K562 (cell line): ENCODE results near the gene SPON1. TPM values are rescaled to one million over a fixed set of nuclear protein-coding genes. Genes with fewer than 3 reads are reported as not detected.

Source experiments
- ATAC-seq: fragments of 200-7000 bp; cut with Tn5 transposase; 3 replicates; pipeline ENCODE4 v1.9.1; 2020; ENCODE audit warnings: moderate library complexity
- BruUV-seq: library from RNA; stranded (reverse); fragments of 400-500 nt; replicated peaks from 2 replicates; lab custom pipeline; 2021; lab: Mats Ljungman, UMichigan
- CTCF ChIA-PET: fragments of 300-600 bp; formaldehyde crosslinking; extraction: SDS; loops from one replicate; lab custom pipeline; 2021; ENCODE audit warnings: low intra/inter-chr PET ratio; lab: Yijun Ruan, JAX
- POLR2A ChIA-PET: fragments of 300-600, 350-650 bp; sonication (Branson Sonifier 250); formaldehyde crosslinking; extraction: SDS; loops from one replicate; lab custom pipeline; 2021; ENCODE audit warnings: antibody characterized with exemption, inconsistent platforms; lab: Yijun Ruan, JAX
- DNase-seq, 4 experiments: peaks; one replicate each; pipeline versions ENCODE4 v3.0.0 to v3.0.0-alpha.2; 2011 to 2018; ENCODE audit warnings: low spot score in 3 of 4, mixed read lengths in 3 of 4; ENCODE audit errors: extremely low read depth in 1 of 4
- FAIRE-seq: peaks from 2 replicates; lab custom pipeline; 2011; peaks lifted over from hg19 to GRCh38; lab: Jason Lieb, UNC
- H2AFZ ChIP-seq: 2 replicates; pipeline ENCODE4 v1.6.0; 2011; ENCODE audit warnings: low read depth, low read length, control low read depth, inconsistent platforms
- H3K27ac ChIP-seq: fragments of 200-600 bp; 3 replicates; pipeline ENCODE4 v1.8.0; 2011; ENCODE audit warnings: low read depth, mild to moderate bottlenecking, control low read depth, inconsistent platforms, low read length, moderate library complexity, mixed read lengths; ENCODE audit errors: extremely low read depth
- H3K27me3 ChIP-seq, 2 experiments: fragments of 300-600 bp in 1 of 2; 2 replicates in 1 of 2; 3 replicates in 1 of 2; pipeline versions ENCODE4 v1.6.0 to v1.8.0; 2011; ENCODE audit warnings: inconsistent platforms in 2 of 2, low read length in 2 of 2, mild to moderate bottlenecking in 1 of 2, mixed read lengths in 1 of 2, moderate library complexity in 1 of 2; ENCODE audit not compliant: control insufficient read depth in 2 of 2, insufficient read depth in 2 of 2
- H3K36me3 ChIP-seq: fragments of 300-600 bp; 3 replicates; pipeline ENCODE4 v1.8.0; 2011; ENCODE audit warnings: mild to moderate bottlenecking, low read length, inconsistent platforms; ENCODE audit not compliant: control insufficient read depth, insufficient read depth
- H3K4me1 ChIP-seq, 2 experiments: fragments of 200-600 bp in 1 of 2; replicated peaks in 1 of 2; 2 replicates in 1 of 2; 3 replicates in 1 of 2; pipeline versions ENCODE4 v1.5.1 to v1.8.0; 2011; ENCODE audit warnings: inconsistent platforms in 2 of 2, low read length in 2 of 2, mild to moderate bottlenecking in 1 of 2, mixed read lengths in 1 of 2, moderate library complexity in 1 of 2; ENCODE audit not compliant: control insufficient read depth in 2 of 2, insufficient read depth in 2 of 2
- H3K4me2 ChIP-seq: 2 replicates; pipeline ENCODE4 v1.6.1; 2011; ENCODE audit warnings: low read length, control low read depth, inconsistent platforms, mixed read lengths; ENCODE audit not compliant: insufficient read depth
- H3K4me3 ChIP-seq: fragments of 200-600 bp; sonication (generic), shearing (Covaris generic); 2 replicates; pipeline ENCODE4 v1.5.1; 2016; ENCODE audit warnings: control low read depth, inconsistent platforms
- H3K79me2 ChIP-seq: fragments of 200-600 bp; 3 replicates; pipeline ENCODE4 v1.8.0; 2011; ENCODE audit warnings: low read length, inconsistent platforms; ENCODE audit not compliant: control insufficient read depth, insufficient read depth
- H3K9ac ChIP-seq, 2 experiments: 2 replicates each; pipeline versions ENCODE4 v1.6.0 to v1.6.1; 2011; ENCODE audit warnings: low read depth in 2 of 2, low read length in 2 of 2, control low read depth in 1 of 2, inconsistent platforms in 1 of 2, mild to moderate bottlenecking in 1 of 2, mixed read lengths in 1 of 2; ENCODE audit not compliant: insufficient read depth in 1 of 2
- H3K9me1 ChIP-seq: one replicate; pipeline ENCODE4 v1.6.0; 2011; ENCODE audit warnings: inconsistent platforms, mild to moderate bottlenecking, low read length, moderate library complexity; ENCODE audit not compliant: control insufficient read depth, insufficient read depth
- H3K9me3 ChIP-seq: replicated peaks from 2 replicates; pipeline ENCODE4 v1.5.1; 2011; ENCODE audit warnings: low read depth, low read length, inconsistent platforms; ENCODE audit not compliant: control insufficient read depth, insufficient read depth
- H4K20me1 ChIP-seq: replicated peaks from 2 replicates; pipeline ENCODE4 v1.6.1; 2011; ENCODE audit warnings: low read length, inconsistent platforms, mixed read lengths; ENCODE audit not compliant: control insufficient read depth, insufficient read depth
- ELF1 ChIP-seq: fragments of 200-800 bp; sonication (Bioruptor generic); IDR thresholded peaks from 2 replicates; pipeline ENCODE4 v1.6.1; 2016; ENCODE audit warnings: missing genetic modification characterization, missing compliant biosample characterization
- ETS2 ChIP-seq: IDR thresholded peaks from 2 replicates; pipeline ENCODE4 v1.6.1; 2016; ENCODE audit warnings: borderline replicate concordance, missing genetic modification characterization, mild to moderate bottlenecking, moderate library complexity, missing compliant biosample characterization; ENCODE audit not compliant: poor library complexity, severe bottlenecking
- HBP1 ChIP-seq: fragments of 450-650 bp; formaldehyde crosslinking; IDR thresholded peaks from 2 replicates; pipeline ENCODE4 v1.4.0; 2022; ENCODE audit warnings: missing genetic modification characterization
- ILF3 ChIP-seq: fragments of 450-650 bp; IDR thresholded peaks from 2 replicates; pipeline ENCODE4 v1.6.1; 2018; ENCODE audit warnings: antibody characterized with exemption, mild to moderate bottlenecking, moderate library complexity, borderline replicate concordance
- KDM2B ChIP-seq: fragments of 250-450 bp; sonication (Bioruptor Pico); IDR thresholded peaks from 2 replicates; pipeline ENCODE4 v1.8.0; 2021; ENCODE audit warnings: mild to moderate bottlenecking, moderate library complexity
- MBD2 ChIP-seq: sonication (generic); IDR thresholded peaks from 2 replicates; pipeline ENCODE4 v1.6.1; 2016; ENCODE audit warnings: low read depth, borderline replicate concordance
- NFE2 ChIP-seq: IDR thresholded peaks from 2 replicates; pipeline ENCODE4 v1.6.1; 2014; ENCODE audit warnings: antibody characterized with exemption, low read depth
- REST ChIP-seq, 2 experiments: fragments of 450-650 bp; formaldehyde crosslinking in 1 of 2; IDR thresholded peaks; 2 replicates each; pipeline versions ENCODE4 v1.4.0 to v1.6.1; 2014 to 2020; ENCODE audit warnings: mild to moderate bottlenecking in 2 of 2, borderline replicate concordance in 1 of 2, low read depth in 1 of 2
- TAF15 ChIP-seq: fragments of 200-400 bp; formaldehyde crosslinking; IDR thresholded peaks from 2 replicates; pipeline ENCODE4 v1.6.1; 2017; ENCODE audit warnings: mild to moderate bottlenecking, low read depth, low read length, moderate library complexity
- ZBTB9 ChIP-seq: fragments of 450-650 bp; formaldehyde crosslinking; IDR thresholded peaks from 2 replicates; pipeline ENCODE4 v1.4.0; 2020; ENCODE audit warnings: mild to moderate bottlenecking, moderate library complexity
- ZNF282 ChIP-seq: sonication (generic); formaldehyde crosslinking; IDR thresholded peaks from 2 replicates; pipeline ENCODE4 v1.8.1; 2023; ENCODE audit warnings: missing genetic modification reagents
- ZNF79 ChIP-seq: fragments of 250-450 bp; sonication (Bioruptor Pico); IDR thresholded peaks from 2 replicates; pipeline ENCODE4 v1.4.0; 2020; ENCODE audit warnings: low read depth, mild to moderate bottlenecking, moderate library complexity
- WGBS: fragments of 100-300 bp; shearing (Covaris generic); methylation state at CpG from one replicate; pipeline ENCODE4 v1.1.6; 2016; ENCODE audit warnings: low coverage, mixed read lengths; ENCODE audit not compliant: insufficient coverage; ENCODE audit errors: missing lambda C conversion rate; 5-methylcytosine and 5-hydroxymethylcytosine counted together
- in situ Hi-C: fragments of 300-500 bp; cut with MboI; formaldehyde crosslinking; loops from 4 replicates; pipeline ENCODE4 v1.15.0; 2018; ENCODE audit warnings: inconsistent platforms, mixed read lengths
- intact Hi-C: fragments of 100-400 bp; cut with micrococcal nuclease; formaldehyde crosslinking; loops from 2 replicates; pipeline ENCODE4 v1.14.2; 2022
- polyA plus RNA-seq, 8 experiments: library from polyadenylated mRNA; depleted of rRNA in 4 of 8; stranded (reverse) in 5 of 8; unstranded in 3 of 8; fragments of >200 nt; fragmentation: Nextera tagmentation in 2 of 8; fragmentation: Illumina TruSeq in 1 of 8; extraction: Ambion mirVana in 2 of 8; extraction: Trizol in 1 of 8; gene quantifications; 2 replicates each; pipeline versions ENCODE4 v1.2.1 to v1.2.3, GENCODE V29; 2011 to 2014; ENCODE audit warnings: inconsistent platforms in 1 of 8, missing spikeins in 1 of 8
- total RNA-seq, 7 experiments: library from RNA; depleted of rRNA in 6 of 7; stranded (reverse); fragments of >200 nt in 6 of 7; fragmentation: Illumina TruSeq in 2 of 7; extraction: Trizol in 2 of 7; gene quantifications; 2 replicates each; pipeline versions ENCODE4 v1.2.1 to v1.2.3, GENCODE V29; 2011 to 2021; ENCODE audit warnings: low replicate concordance in 1 of 7

SPON1 gene
- total and polyA plus RNA-seq, 9 of the 15 experiments (the other 6 are each of a cell fraction or from before 2014, with no cell fraction given), result 0.04 to 0.06 TPM; not detected in 7

- Histone ChIP-seq H3K9me3 (no peaks in the 10 kb centered on the region), H3K9me1 (no peaks in the 10 kb centered on the region), H3K79me2 (no peaks in the 10 kb centered on the region), H3K36me3 (no peaks in the 10 kb centered on the region), H3K4me3 (no peak overlapping the region), H3K4me2 (no peak overlapping the region), H3K27me3 (peaks cover 0 to 9% of the 10 kb centered on the region in 2 experiments; a peak in 2 of 5 replicates), H3K4me1 (no peaks in the 10 kb centered on the region), H4K20me1 (peaks cover 4% of the 10 kb centered on the region; the same call in 1 of the 2 replicates), H3K27ac (no peak overlapping the region), H2AFZ (no peak overlapping the region), H3K9ac (no peak overlapping the region)
- BruUV-seq, result no TSS peak
- in situ Hi-C loops, result no loop called here
- ATAC-seq (no peak), FAIRE-seq (no peak), DNase-seq (no peak)
- CTCF ChIA-PET, result no interaction called here
- WGBS, result 0% methylated on average over 1 of the region's 1 CpG
- intact Hi-C loops, result no loop called here
- POLR2A ChIA-PET, result interaction anchor here (0.6 to 0.7 kb wide), 2 partner anchors 13 to 495 kb away, joined by 3 to 5 read pairs; no protein-coding TSS in a partner anchor
- no peak for TF ChIP-seq MBD2
- TF ChIP-seq ZNF282 (CRISPR knock-in tag), result no peak
- no peak for TF ChIP-seq HBP1
- TF ChIP-seq ELF1 (tag), result no peak
- TF ChIP-seq NFE2, result no peak
- TF ChIP-seq ETS2 (tag), result no peak
- TF ChIP-seq REST (IDR thresholded peaks at IDR 0.05; ENCODE audit: borderline replicate concordance), result no peak
- no peak for TF ChIP-seq REST (CRISPR knock-in tag; IDR thresholded peaks at IDR 0.05; ENCODE audit: low read depth)
- TF ChIP-seq KDM2B (CRISPR knock-in tag), result no peak
- TF ChIP-seq ZBTB9 (CRISPR knock-in tag), result no peak
- TF ChIP-seq ILF3, result no peak
- TF ChIP-seq ZNF79, result no peak
- TF ChIP-seq TAF15, result no peak
These were observed 97.0 kb downstream of the SPON1 start for GRCh38 chr11:14059491-14059890.
